NB4 (cell line): ENCODE results near the gene SAFB.

Experiments used
- MYC ChIP-seq: IDR thresholded peaks from 2 replicates; pipeline ENCODE4 v1.6.1; 2011; ENCODE audit warnings: low read depth, low read length
- POLR2A ChIP-seq: IDR thresholded peaks from 2 replicates; pipeline ENCODE4 v1.6.1; 2011; ENCODE audit warnings: mild to moderate bottlenecking; ENCODE audit not compliant: insufficient read length; ENCODE audit errors: extremely low read depth
- TF ChIP-seq, protein P1 (sequence below): IDR thresholded peaks from one replicate; pipeline ENCODE4 v1.5.1; 2012; ENCODE audit warnings: low read depth, low read length

DNA sequence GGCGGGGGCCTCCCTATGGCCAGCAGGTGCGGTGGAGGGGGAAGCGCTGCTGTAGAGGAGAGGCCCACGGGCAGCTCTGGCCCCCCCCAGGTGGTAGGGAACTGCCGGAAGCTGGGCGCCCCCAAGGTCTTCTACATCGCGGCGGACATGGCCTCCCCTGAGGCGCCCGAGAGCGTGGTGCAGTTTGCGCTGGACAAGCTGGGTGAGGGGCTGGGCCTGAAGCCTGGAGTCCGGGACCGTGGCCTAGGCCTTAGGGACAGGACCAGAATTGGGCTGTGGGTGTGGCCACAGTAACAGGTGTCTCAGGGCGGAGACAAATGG lies 63.4 kb downstream of the SAFB start:
- TF ChIP-seq, protein P1, sequence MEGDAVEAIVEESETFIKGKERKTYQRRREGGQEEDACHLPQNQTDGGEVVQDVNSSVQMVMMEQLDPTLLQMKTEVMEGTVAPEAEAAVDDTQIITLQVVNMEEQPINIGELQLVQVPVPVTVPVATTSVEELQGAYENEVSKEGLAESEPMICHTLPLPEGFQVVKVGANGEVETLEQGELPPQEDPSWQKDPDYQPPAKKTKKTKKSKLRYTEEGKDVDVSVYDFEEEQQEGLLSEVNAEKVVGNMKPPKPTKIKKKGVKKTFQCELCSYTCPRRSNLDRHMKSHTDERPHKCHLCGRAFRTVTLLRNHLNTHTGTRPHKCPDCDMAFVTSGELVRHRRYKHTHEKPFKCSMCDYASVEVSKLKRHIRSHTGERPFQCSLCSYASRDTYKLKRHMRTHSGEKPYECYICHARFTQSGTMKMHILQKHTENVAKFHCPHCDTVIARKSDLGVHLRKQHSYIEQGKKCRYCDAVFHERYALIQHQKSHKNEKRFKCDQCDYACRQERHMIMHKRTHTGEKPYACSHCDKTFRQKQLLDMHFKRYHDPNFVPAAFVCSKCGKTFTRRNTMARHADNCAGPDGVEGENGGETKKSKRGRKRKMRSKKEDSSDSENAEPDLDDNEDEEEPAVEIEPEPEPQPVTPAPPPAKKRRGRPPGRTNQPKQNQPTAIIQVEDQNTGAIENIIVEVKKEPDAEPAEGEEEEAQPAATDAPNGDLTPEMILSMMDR = no peak
- TF ChIP-seq POLR2A = no peak
- no peak for TF ChIP-seq MYC
